Osteoblast (primary cell): ENCODE results near the gene AP1M2. TPM values are rescaled to one million over a fixed set of nuclear protein-coding genes. Genes with fewer than 3 reads are reported as not detected.
"Not testable (repeated sequence)": the region's sequence is repeated elsewhere in the genome, so short reads cannot be mapped to it uniquely, and the experiment has no call there.

Experiments used
- DNase-seq: peaks from one replicate; pipeline ENCODE4 v3.0.0; 2011; ENCODE audit warnings: low spot score, mixed read lengths; ENCODE audit not compliant: insufficient read length; ENCODE audit errors: missing footprints
- H2AFZ ChIP-seq: 2 replicates; pipeline ENCODE4 v1.6.0; 2011; ENCODE audit warnings: mild to moderate bottlenecking, low read length
- H3K27ac ChIP-seq: 2 replicates; pipeline ENCODE4 v1.5.1; 2011; ENCODE audit warnings: mild to moderate bottlenecking, low read depth, low read length, moderate library complexity
- H3K27me3 ChIP-seq: 2 replicates; pipeline ENCODE4 v1.6.0; 2012; ENCODE audit warnings: mild to moderate bottlenecking, control low read depth, inconsistent platforms, low read length, moderate library complexity; ENCODE audit not compliant: insufficient read depth
- H3K36me3 ChIP-seq: 2 replicates; pipeline ENCODE4 v1.5.1; 2011; ENCODE audit warnings: mild to moderate bottlenecking, low read length, control low read depth, moderate library complexity; ENCODE audit not compliant: insufficient read depth
- H3K4me1 ChIP-seq: 2 replicates; pipeline ENCODE4 v1.5.1; 2011; ENCODE audit warnings: mild to moderate bottlenecking, low read length, control low read depth, moderate library complexity; ENCODE audit not compliant: insufficient read depth
- H3K4me2 ChIP-seq: 2 replicates; pipeline ENCODE4 v1.6.0; 2011; ENCODE audit warnings: mild to moderate bottlenecking, low read length; ENCODE audit not compliant: insufficient read depth
- H3K4me3 ChIP-seq: fragments of 200-600 bp; sonication (generic); 3 replicates; pipeline ENCODE4 v1.5.1; 2012; ENCODE audit warnings: mild to moderate bottlenecking, low read length, inconsistent platforms; ENCODE audit not compliant: insufficient read depth
- H3K79me2 ChIP-seq: 2 replicates; pipeline ENCODE4 v1.6.0; 2012; ENCODE audit warnings: mild to moderate bottlenecking, low read length, control low read depth, inconsistent platforms; ENCODE audit not compliant: insufficient read depth
- H3K9me3 ChIP-seq: 2 replicates; pipeline ENCODE4 v1.5.1; 2011; ENCODE audit warnings: low read depth, low read length, control low read depth
- H4K20me1 ChIP-seq: 2 replicates; pipeline ENCODE4 v1.6.0; 2012; ENCODE audit warnings: mild to moderate bottlenecking, low read length, control low read depth; ENCODE audit not compliant: insufficient read depth
- total RNA-seq: library from RNA; depleted of rRNA; stranded (reverse); fragments of >200 nt; gene quantifications from 2 replicates; pipeline ENCODE4 v1.2.3, GENCODE V29; 2012
- TF ChIP-seq, protein P1 (sequence below): IDR thresholded peaks from 2 replicates; pipeline ENCODE4 v1.5.1; 2011; ENCODE audit warnings: mild to moderate bottlenecking, low read depth, low read length, moderate library complexity; ENCODE audit errors: extremely low read depth

Gene AP1M2
- total RNA-seq, 1 donor, result 0.72 TPM

DNA sequence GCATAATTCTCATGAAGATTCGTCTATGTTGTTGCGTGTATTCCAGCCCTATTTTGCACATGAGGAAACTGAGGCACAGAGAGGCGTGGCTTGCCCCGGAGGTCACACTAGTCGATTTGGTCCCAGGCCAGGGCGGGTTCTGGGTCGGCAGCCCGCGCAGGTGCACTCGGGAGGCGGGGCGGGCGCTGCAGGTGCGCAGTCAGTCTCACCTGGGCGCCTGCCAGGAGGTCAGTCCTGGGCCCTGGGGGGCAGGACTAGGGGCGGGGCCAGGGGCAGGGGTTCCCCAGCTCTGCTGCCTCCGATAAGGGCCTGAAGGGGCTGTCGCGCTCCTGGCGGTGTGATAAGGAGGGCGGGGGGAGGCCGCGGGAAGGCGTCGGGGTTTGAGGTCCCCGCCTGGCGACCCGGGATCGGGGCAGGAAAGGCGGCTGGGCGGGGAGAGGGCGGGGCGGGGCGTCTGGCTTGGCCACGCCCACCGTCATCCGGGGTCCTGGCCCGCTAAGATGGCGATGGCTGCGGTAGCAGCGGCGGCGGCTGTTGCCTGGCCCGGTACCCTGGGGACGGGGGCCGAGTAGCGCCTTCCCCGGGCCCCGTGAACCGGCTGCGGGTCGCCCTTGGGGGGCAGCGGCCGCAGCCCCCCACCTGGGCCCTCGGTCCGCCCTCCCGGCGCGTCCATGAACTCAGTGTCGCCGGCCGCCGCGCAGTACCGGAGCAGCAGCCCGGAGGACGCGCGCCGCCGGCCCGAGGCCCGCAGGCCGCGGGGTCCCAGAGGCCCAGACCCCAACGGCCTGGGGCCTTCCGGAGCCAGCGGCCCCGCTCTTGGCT is 43.5 kb downstream of the AP1M2 start, which contains the start of gene ATG4D:
TSS of gene ATG4D (plus strand) at position 485 of the 822 bp plus-strand sequence. CDS start at position 672, 187 bp downstream.
- Histone ChIP-seq H3K79me2 (peaks cover 24% of the 10 kb centered on the region), H3K36me3 (peaks cover 4% of the 10 kb centered on the region), H3K4me2 (peak within 1 kb of the TSS; percentile 81), H4K20me1 (peaks cover 4% of the 10 kb centered on the region), H3K27me3 (no peaks in the 10 kb centered on the region), H3K4me3 (peak within 1 kb of the TSS; percentile 89), H3K9me3 (no peaks in the 10 kb centered on the region), H3K27ac (peak within 1 kb of the TSS; percentile 61), H2AFZ (peak within 1 kb of the TSS; percentile 81), H3K4me1 (peaks cover 8% of the 10 kb centered on the region)
- DNase-seq, result peak; percentile 100
- TF ChIP-seq, protein P1, sequence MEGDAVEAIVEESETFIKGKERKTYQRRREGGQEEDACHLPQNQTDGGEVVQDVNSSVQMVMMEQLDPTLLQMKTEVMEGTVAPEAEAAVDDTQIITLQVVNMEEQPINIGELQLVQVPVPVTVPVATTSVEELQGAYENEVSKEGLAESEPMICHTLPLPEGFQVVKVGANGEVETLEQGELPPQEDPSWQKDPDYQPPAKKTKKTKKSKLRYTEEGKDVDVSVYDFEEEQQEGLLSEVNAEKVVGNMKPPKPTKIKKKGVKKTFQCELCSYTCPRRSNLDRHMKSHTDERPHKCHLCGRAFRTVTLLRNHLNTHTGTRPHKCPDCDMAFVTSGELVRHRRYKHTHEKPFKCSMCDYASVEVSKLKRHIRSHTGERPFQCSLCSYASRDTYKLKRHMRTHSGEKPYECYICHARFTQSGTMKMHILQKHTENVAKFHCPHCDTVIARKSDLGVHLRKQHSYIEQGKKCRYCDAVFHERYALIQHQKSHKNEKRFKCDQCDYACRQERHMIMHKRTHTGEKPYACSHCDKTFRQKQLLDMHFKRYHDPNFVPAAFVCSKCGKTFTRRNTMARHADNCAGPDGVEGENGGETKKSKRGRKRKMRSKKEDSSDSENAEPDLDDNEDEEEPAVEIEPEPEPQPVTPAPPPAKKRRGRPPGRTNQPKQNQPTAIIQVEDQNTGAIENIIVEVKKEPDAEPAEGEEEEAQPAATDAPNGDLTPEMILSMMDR, result no peak

DNA sequence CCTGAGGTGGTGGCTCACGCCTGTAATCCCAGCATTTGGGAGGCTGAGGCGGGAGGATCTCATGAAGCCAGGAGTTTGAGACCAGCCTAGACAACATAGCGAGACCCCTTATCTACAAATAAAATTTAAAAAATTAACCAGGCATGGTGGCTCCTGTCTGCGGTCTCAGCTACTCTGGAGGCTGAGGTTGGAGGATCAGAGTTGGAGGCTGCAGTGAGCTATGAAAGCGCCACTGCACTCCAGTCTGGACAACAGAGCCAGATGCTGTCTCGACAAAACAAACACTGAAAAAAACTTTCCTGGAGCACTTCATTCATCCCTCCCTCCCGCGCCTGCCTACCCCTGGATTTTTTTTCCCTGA is 44.1 kb downstream of the AP1M2 start:
- Histone ChIP-seq H3K36me3 (peaks cover 4% of the 10 kb centered on the region), H3K9me3 (no peaks in the 10 kb centered on the region), H4K20me1 (peaks cover 4% of the 10 kb centered on the region), H3K79me2 (peaks cover 24% of the 10 kb centered on the region), H2AFZ (no peak overlapping the region), H3K4me2 (peak overlapping the region; percentile 81), H3K4me3 (peak overlapping the region; percentile 89), H3K27me3 (peaks cover 4% of the 10 kb centered on the region), H3K27ac (no peak overlapping the region), H3K4me1 (peaks cover 8% of the 10 kb centered on the region)
- DNase-seq, result no peak
- TF ChIP-seq, protein P1, result no peak

DNA sequence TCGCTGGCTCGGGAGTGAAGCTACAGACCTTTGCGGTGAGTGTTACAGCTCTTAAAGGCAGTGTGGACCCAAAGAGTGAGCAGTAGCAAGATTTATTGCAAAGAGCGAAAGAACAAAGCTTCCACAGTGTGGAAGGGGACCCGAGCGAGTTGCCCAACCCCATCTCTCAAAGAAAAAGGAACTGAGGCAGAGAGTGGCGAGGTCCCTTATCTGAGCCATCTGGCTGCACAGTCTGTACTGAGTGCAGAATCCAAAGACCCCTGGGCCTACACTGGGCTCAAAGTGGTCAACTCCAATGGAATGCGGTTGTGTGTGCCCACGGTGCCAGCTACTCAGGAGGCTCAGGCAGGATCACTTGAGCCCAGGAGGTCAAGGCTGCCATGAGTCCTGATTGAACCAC is 48.1 kb downstream of the AP1M2 start:
- not testable (repeated sequence) for H3K4me1 ChIP-seq, H2AFZ ChIP-seq, H3K4me3 ChIP-seq, H3K9me3 ChIP-seq, H3K27ac ChIP-seq, H3K4me2 ChIP-seq, H3K36me3 ChIP-seq, H3K79me2 ChIP-seq, H4K20me1 ChIP-seq, DNase-seq
- H3K27me3 ChIP-seq, result peaks cover 12% of the 10 kb centered on the region

DNA sequence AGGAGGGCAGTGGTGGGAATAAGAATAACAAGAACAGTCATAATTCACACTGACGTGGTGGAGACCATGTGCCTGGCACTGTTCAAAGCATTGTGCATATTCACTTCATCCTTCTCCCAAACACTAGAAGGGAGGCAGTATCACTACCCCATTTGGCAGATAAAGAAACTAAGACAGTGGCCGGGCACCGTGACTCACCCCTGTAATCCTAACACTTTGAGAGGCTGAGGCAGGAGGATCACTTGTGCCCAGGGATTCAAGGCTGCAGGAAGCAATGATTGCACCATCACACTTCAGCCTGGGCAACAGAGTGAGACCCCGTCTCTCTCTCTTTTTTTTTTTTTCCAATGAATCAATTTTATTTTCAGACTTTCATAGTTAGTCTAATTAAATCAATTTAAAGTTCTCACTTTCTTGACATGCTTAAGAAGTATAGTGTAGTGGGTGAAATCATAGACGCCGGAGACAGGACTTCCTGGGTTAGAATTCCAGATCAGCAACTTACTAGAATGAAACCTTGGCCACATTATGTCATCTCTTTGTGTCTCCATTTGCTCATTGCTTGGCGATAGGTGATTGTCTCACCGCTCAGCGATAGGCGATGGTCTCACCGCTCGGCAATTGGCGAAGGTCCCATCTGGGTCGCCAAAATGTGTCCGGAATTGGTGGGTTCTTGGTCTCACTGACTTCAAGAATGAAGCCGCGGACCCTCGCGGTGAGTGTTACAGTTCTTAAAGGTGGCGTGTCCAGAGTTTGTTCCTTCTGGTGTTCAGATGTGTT is 48.7 kb downstream of the AP1M2 start:
- Histone ChIP-seq H3K79me2 (no peaks in the 10 kb centered on the region), H3K27ac (no peak overlapping the region), H3K27me3 (peaks cover 12% of the 10 kb centered on the region), H3K4me2 (no peak overlapping the region), H3K9me3 (no peaks in the 10 kb centered on the region), H2AFZ (no peak overlapping the region), H3K36me3 (no peaks in the 10 kb centered on the region), H3K4me3 (no peak overlapping the region), H4K20me1 (no peaks in the 10 kb centered on the region), H3K4me1 (peaks cover 4% of the 10 kb centered on the region)
- TF ChIP-seq, protein P1, result no peak
- DNase-seq, result peak; percentile 45
